K562 (cell line): ENCODE measurements around the gene VWC2L. TPM values are rescaled to one million over a fixed set of nuclear protein-coding genes. Genes with fewer than 3 reads are reported as not detected.

Experiments used
- ATAC-seq: fragments of 200-7000 bp; cut with Tn5 transposase; 3 replicates; pipeline ENCODE4 v1.9.1; 2020; ENCODE audit warnings: moderate library complexity
- BruUV-seq: library from RNA; stranded (reverse); fragments of 400-500 nt; replicated peaks from 2 replicates; lab custom pipeline; 2021; lab: Mats Ljungman, UMichigan
- CTCF ChIA-PET: fragments of 300-600 bp; formaldehyde crosslinking; extraction: SDS; loops from one replicate; lab custom pipeline; 2021; ENCODE audit warnings: low intra/inter-chr PET ratio; lab: Yijun Ruan, JAX
- POLR2A ChIA-PET: fragments of 300-600, 350-650 bp; sonication (Branson Sonifier 250); formaldehyde crosslinking; extraction: SDS; loops from one replicate; lab custom pipeline; 2021; ENCODE audit warnings: antibody characterized with exemption, inconsistent platforms; lab: Yijun Ruan, JAX
- DNase-seq, 4 experiments: peaks; one replicate each; pipeline versions ENCODE4 v3.0.0 to v3.0.0-alpha.2; 2011 to 2018; ENCODE audit warnings: low spot score in 3 of 4, mixed read lengths in 3 of 4; ENCODE audit errors: extremely low read depth in 1 of 4
- FAIRE-seq: peaks from 2 replicates; lab custom pipeline; 2011; peaks lifted over from hg19 to GRCh38; lab: Jason Lieb, UNC
- H2AFZ ChIP-seq: 2 replicates; pipeline ENCODE4 v1.6.0; 2011; ENCODE audit warnings: low read depth, low read length, control low read depth, inconsistent platforms
- H3K27ac ChIP-seq: fragments of 200-600 bp; 3 replicates; pipeline ENCODE4 v1.8.0; 2011; ENCODE audit warnings: low read depth, mild to moderate bottlenecking, control low read depth, inconsistent platforms, low read length, moderate library complexity, mixed read lengths; ENCODE audit errors: extremely low read depth
- H3K27me3 ChIP-seq, 2 experiments: fragments of 300-600 bp in 1 of 2; 2 replicates in 1 of 2; 3 replicates in 1 of 2; pipeline versions ENCODE4 v1.6.0 to v1.8.0; 2011; ENCODE audit warnings: inconsistent platforms in 2 of 2, low read length in 2 of 2, mild to moderate bottlenecking in 1 of 2, mixed read lengths in 1 of 2, moderate library complexity in 1 of 2; ENCODE audit not compliant: control insufficient read depth in 2 of 2, insufficient read depth in 2 of 2
- H3K36me3 ChIP-seq: fragments of 300-600 bp; 3 replicates; pipeline ENCODE4 v1.8.0; 2011; ENCODE audit warnings: mild to moderate bottlenecking, low read length, inconsistent platforms; ENCODE audit not compliant: control insufficient read depth, insufficient read depth
- H3K4me1 ChIP-seq, 2 experiments: fragments of 200-600 bp in 1 of 2; replicated peaks in 1 of 2; 2 replicates in 1 of 2; 3 replicates in 1 of 2; pipeline versions ENCODE4 v1.5.1 to v1.8.0; 2011; ENCODE audit warnings: inconsistent platforms in 2 of 2, low read length in 2 of 2, mild to moderate bottlenecking in 1 of 2, mixed read lengths in 1 of 2, moderate library complexity in 1 of 2; ENCODE audit not compliant: control insufficient read depth in 2 of 2, insufficient read depth in 2 of 2
- H3K4me2 ChIP-seq: 2 replicates; pipeline ENCODE4 v1.6.1; 2011; ENCODE audit warnings: low read length, control low read depth, inconsistent platforms, mixed read lengths; ENCODE audit not compliant: insufficient read depth
- H3K4me3 ChIP-seq: fragments of 200-600 bp; sonication (generic), shearing (Covaris generic); 2 replicates; pipeline ENCODE4 v1.5.1; 2016; ENCODE audit warnings: control low read depth, inconsistent platforms
- H3K79me2 ChIP-seq: fragments of 200-600 bp; 3 replicates; pipeline ENCODE4 v1.8.0; 2011; ENCODE audit warnings: low read length, inconsistent platforms; ENCODE audit not compliant: control insufficient read depth, insufficient read depth
- H3K9ac ChIP-seq, 2 experiments: 2 replicates each; pipeline versions ENCODE4 v1.6.0 to v1.6.1; 2011; ENCODE audit warnings: low read depth in 2 of 2, low read length in 2 of 2, control low read depth in 1 of 2, inconsistent platforms in 1 of 2, mild to moderate bottlenecking in 1 of 2, mixed read lengths in 1 of 2; ENCODE audit not compliant: insufficient read depth in 1 of 2
- H3K9me1 ChIP-seq: one replicate; pipeline ENCODE4 v1.6.0; 2011; ENCODE audit warnings: inconsistent platforms, mild to moderate bottlenecking, low read length, moderate library complexity; ENCODE audit not compliant: control insufficient read depth, insufficient read depth
- H3K9me3 ChIP-seq: replicated peaks from 2 replicates; pipeline ENCODE4 v1.5.1; 2011; ENCODE audit warnings: low read depth, low read length, inconsistent platforms; ENCODE audit not compliant: control insufficient read depth, insufficient read depth
- H4K20me1 ChIP-seq: replicated peaks from 2 replicates; pipeline ENCODE4 v1.6.1; 2011; ENCODE audit warnings: low read length, inconsistent platforms, mixed read lengths; ENCODE audit not compliant: control insufficient read depth, insufficient read depth
- RB1 ChIP-seq: fragments of 450-650 bp; IDR thresholded peaks from 2 replicates; pipeline ENCODE4 v1.6.1; 2017; ENCODE audit warnings: low read depth, mild to moderate bottlenecking
- ZKSCAN1 ChIP-seq: fragments of 150-350 bp; IDR thresholded peaks from 2 replicates; pipeline ENCODE4 v1.6.1; 2016; ENCODE audit warnings: low read depth, low read length
- WGBS: fragments of 100-300 bp; shearing (Covaris generic); methylation state at CpG from one replicate; pipeline ENCODE4 v1.1.6; 2016; ENCODE audit warnings: low coverage, mixed read lengths; ENCODE audit not compliant: insufficient coverage; ENCODE audit errors: missing lambda C conversion rate; 5-methylcytosine and 5-hydroxymethylcytosine counted together
- in situ Hi-C: fragments of 300-500 bp; cut with MboI; formaldehyde crosslinking; loops from 4 replicates; pipeline ENCODE4 v1.15.0; 2018; ENCODE audit warnings: inconsistent platforms, mixed read lengths
- intact Hi-C: fragments of 100-400 bp; cut with micrococcal nuclease; formaldehyde crosslinking; loops from 2 replicates; pipeline ENCODE4 v1.14.2; 2022
- polyA plus RNA-seq, 8 experiments: library from polyadenylated mRNA; depleted of rRNA in 4 of 8; stranded (reverse) in 5 of 8; unstranded in 3 of 8; fragments of >200 nt; fragmentation: Nextera tagmentation in 2 of 8; fragmentation: Illumina TruSeq in 1 of 8; extraction: Ambion mirVana in 2 of 8; extraction: Trizol in 1 of 8; gene quantifications; 2 replicates each; pipeline versions ENCODE4 v1.2.1 to v1.2.3, GENCODE V29; 2011 to 2014; ENCODE audit warnings: inconsistent platforms in 1 of 8, missing spikeins in 1 of 8
- total RNA-seq, 7 experiments: library from RNA; depleted of rRNA in 6 of 7; stranded (reverse); fragments of >200 nt in 6 of 7; fragmentation: Illumina TruSeq in 2 of 7; extraction: Trizol in 2 of 7; gene quantifications; 2 replicates each; pipeline versions ENCODE4 v1.2.1 to v1.2.3, GENCODE V29; 2011 to 2021; ENCODE audit warnings: low replicate concordance in 1 of 7
- TF ChIP-seq, protein P1 (sequence below): fragments of 250-450 bp; sonication (Bioruptor Pico); IDR thresholded peaks from 2 replicates; pipeline ENCODE4 v1.4.0; 2020; ENCODE audit warnings: mild to moderate bottlenecking, moderate library complexity, borderline replicate concordance
- TF ChIP-seq, protein P2 (sequence below), 2 experiments: fragments of 450-650 bp in 1 of 2; IDR thresholded peaks; 2 replicates each; pipeline ENCODE4 v1.6.1; 2011 to 2017; ENCODE audit warnings: low read depth in 2 of 2, antibody characterized with exemption in 1 of 2, borderline replicate concordance in 1 of 2, low read length in 1 of 2, mild to moderate bottlenecking in 1 of 2, mixed read lengths in 1 of 2; ENCODE audit not compliant: control insufficient read depth in 1 of 2
- TF ChIP-seq, protein P3 (sequence below): fragments of 250-450 bp; sonication (Bioruptor Pico); IDR thresholded peaks from 2 replicates; pipeline ENCODE4 v1.5.0; 2021; ENCODE audit warnings: mild to moderate bottlenecking, moderate library complexity
- TF ChIP-seq, protein P4 (sequence below): sonication (generic); formaldehyde crosslinking; IDR thresholded peaks from 2 replicates; pipeline ENCODE4 v1.8.0; 2022; ENCODE audit warnings: missing genetic modification reagents, mild to moderate bottlenecking, moderate library complexity, borderline replicate concordance

Gene VWC2L
- total and polyA plus RNA-seq, 9 of the 15 experiments (the other 6 are each of a cell fraction or from before 2014, with no cell fraction given): not detected

DNA sequence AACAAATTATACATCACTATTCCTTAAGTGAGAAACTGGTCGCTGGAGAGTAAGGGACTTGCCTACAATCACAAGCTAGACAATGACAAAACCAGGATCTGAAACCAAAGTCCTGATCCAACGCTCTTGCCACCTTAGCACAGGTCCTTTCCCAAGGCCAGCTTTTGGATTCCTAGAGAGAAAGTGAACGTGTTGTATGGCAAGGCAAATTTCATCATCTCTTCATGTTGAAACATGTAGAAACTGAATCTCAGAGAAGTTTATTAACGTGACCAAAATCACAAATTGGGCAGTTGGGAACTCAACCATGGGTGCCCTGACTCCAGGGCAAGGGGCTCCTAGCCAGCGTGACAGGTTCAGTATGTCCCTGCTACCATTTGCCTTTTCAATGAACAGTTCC is 118.2 kb downstream of the VWC2L start:
- CTCF ChIA-PET: no interaction called here
- Histone ChIP-seq H4K20me1 (no peaks in the 10 kb centered on the region), H3K4me3 (no peak overlapping the region), H3K36me3 (no peaks in the 10 kb centered on the region), H2AFZ (no peak overlapping the region), H3K4me2 (no peak overlapping the region), H3K79me2 (no peaks in the 10 kb centered on the region), H3K27me3 (no peaks in the 10 kb centered on the region), H3K9ac (no peak overlapping the region), H3K27ac (no peak overlapping the region), H3K4me1 (no peaks in the 10 kb centered on the region), H3K9me3 (no peaks in the 10 kb centered on the region), H3K9me1 (no peaks in the 10 kb centered on the region)
- no peak for TF ChIP-seq RB1
- TF ChIP-seq ZKSCAN1: no peak
- TF ChIP-seq, protein P1, sequence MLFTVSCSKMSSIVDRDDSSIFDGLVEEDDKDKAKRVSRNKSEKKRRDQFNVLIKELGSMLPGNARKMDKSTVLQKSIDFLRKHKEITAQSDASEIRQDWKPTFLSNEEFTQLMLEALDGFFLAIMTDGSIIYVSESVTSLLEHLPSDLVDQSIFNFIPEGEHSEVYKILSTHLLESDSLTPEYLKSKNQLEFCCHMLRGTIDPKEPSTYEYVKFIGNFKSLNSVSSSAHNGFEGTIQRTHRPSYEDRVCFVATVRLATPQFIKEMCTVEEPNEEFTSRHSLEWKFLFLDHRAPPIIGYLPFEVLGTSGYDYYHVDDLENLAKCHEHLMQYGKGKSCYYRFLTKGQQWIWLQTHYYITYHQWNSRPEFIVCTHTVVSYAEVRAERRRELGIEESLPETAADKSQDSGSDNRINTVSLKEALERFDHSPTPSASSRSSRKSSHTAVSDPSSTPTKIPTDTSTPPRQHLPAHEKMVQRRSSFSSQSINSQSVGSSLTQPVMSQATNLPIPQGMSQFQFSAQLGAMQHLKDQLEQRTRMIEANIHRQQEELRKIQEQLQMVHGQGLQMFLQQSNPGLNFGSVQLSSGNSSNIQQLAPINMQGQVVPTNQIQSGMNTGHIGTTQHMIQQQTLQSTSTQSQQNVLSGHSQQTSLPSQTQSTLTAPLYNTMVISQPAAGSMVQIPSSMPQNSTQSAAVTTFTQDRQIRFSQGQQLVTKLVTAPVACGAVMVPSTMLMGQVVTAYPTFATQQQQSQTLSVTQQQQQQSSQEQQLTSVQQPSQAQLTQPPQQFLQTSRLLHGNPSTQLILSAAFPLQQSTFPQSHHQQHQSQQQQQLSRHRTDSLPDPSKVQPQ (CRISPR knock-in tag): no peak
- TF ChIP-seq, protein P2, sequence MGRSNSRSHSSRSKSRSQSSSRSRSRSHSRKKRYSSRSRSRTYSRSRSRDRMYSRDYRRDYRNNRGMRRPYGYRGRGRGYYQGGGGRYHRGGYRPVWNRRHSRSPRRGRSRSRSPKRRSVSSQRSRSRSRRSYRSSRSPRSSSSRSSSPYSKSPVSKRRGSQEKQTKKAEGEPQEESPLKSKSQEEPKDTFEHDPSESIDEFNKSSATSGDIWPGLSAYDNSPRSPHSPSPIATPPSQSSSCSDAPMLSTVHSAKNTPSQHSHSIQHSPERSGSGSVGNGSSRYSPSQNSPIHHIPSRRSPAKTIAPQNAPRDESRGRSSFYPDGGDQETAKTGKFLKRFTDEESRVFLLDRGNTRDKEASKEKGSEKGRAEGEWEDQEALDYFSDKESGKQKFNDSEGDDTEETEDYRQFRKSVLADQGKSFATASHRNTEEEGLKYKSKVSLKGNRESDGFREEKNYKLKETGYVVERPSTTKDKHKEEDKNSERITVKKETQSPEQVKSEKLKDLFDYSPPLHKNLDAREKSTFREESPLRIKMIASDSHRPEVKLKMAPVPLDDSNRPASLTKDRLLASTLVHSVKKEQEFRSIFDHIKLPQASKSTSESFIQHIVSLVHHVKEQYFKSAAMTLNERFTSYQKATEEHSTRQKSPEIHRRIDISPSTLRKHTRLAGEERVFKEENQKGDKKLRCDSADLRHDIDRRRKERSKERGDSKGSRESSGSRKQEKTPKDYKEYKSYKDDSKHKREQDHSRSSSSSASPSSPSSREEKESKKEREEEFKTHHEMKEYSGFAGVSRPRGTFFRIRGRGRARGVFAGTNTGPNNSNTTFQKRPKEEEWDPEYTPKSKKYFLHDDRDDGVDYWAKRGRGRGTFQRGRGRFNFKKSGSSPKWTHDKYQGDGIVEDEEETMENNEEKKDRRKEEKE (IDR thresholded peaks at IDR 0.05; ENCODE audit: borderline replicate concordance in 1 of 2, control insufficient read depth in 1 of 2, low read depth in 2 of 2, low read length in 1 of 2): no peak
- TF ChIP-seq, protein P3, sequence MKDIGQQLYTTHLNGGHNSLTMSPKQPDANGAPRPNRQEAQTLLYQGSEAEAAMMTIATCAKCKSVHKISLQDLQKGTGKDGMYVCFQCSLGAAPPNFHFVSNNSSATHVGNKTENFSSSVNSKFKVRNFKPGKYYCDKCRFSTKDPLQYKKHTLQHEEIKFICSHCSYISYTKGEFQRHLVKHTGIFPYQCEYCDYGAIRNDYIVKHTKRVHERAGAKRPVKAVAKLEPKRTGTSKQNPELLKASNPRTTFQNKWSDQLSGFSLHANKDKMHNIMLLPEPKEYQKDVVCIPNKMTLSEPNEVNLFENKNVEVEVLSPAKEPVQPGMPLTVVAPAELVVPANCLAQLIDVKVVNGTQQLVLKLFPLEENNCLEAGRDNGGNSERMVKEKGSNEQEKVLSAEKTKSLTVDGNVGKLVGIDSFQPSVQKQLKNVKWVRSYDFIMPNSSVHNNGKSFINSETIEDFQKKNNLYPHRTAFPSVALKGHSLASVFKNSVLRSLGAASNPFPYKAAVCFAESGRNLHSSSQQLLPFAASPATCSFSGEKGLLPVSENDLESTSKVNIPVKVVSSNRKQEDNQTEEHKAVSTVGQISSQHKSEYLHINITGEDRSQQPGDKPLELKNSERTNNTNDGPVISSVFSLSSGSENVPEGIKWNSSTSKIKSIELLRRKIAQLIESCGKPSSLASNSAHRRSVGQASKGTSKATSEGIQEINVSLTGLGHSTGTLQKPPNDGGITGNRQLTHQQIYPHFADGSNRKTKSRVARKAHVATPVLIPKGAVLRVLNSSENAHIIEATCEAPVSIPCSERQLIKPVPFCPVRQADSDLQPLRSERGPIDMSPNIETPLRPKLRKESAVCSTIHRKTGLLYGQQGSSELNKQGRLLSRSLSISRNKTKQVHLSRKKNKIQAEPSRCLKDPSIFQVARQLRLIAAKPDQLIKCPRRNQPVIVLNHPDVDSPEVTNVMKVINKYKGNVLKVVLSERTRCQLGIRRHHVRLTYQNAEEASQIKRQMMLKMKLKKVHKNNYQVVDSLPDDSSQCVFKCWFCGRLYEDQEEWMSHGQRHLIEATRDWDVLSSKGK (CRISPR knock-in tag): no peak
- TF ChIP-seq, protein P4, sequence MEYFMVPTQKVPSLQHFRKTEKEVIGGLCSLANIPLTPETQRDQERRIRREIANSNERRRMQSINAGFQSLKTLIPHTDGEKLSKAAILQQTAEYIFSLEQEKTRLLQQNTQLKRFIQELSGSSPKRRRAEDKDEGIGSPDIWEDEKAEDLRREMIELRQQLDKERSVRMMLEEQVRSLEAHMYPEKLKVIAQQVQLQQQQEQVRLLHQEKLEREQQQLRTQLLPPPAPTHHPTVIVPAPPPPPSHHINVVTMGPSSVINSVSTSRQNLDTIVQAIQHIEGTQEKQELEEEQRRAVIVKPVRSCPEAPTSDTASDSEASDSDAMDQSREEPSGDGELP (CRISPR knock-in tag): no peak
- POLR2A ChIA-PET: no interaction called here
- in situ Hi-C loops: no loop called here
- BruUV-seq: no TSS peak
- DNase-seq (no peak), ATAC-seq (no peak), FAIRE-seq (no peak)
- intact Hi-C loops: no loop called here
- 10% methylated on average over 5 of the region's 5 CpGs for WGBS
